Measurements from ENCODE around the gene GINS1. TPM values are rescaled to one million over a fixed set of nuclear protein-coding genes. Genes with fewer than 3 reads are reported as not detected.

The GINS1 gene
- total and polyA plus RNA-seq, 2 of the 8 experiments (the other 6 are each of a cell fraction or from before 2014, with no cell fraction given): 44.7 to 68.4 TPM

- H2BK12ac ChIP-seq (ENCODE audit: low read depth, low read length): no peak overlapping the region
- no peak overlapping the region for H3K4me2 ChIP-seq (ENCODE audit: insufficient read depth in 1 of 2, low read depth in 2 of 2, low read length in 2 of 2)
- no peak overlapping the region for H3K14ac ChIP-seq (ENCODE audit: insufficient read length)
- no peak overlapping the region for H4K8ac ChIP-seq (ENCODE audit: extremely low read depth, insufficient read depth, low read length)
- no peak overlapping the region for H2AK5ac ChIP-seq (ENCODE audit: low read depth, low read length)
- no peak overlapping the region for H3K18ac ChIP-seq (ENCODE audit: extremely low read depth, low read length)
- H3K27me3 ChIP-seq (replicated peaks in 1 of 4; ENCODE audit: control insufficient read depth in 3 of 4, extremely low read depth in 1 of 4, insufficient read depth in 3 of 4, low read length in 3 of 4): no peaks in the 10 kb centered on the region
- DNase-seq (ENCODE audit: low read depth in 1 of 2, low spot score in 2 of 2) (no peak), FAIRE-seq (no peak)
- no peak overlapping the region for H2BK20ac ChIP-seq (ENCODE audit: low read length)
- no CpG with 5 or more reads among the region's 1 CpG for WGBS, 2 experiments (ENCODE audit: extremely low coverage in 1 of 2, insufficient coverage in 1 of 2, insufficient read length in 1 of 2, insufficient replicate concordance in 2 of 2, low coverage in 1 of 2, low lambda C conversion rate in 2 of 2, missing lambda C conversion rate in 1 of 2)
- POLR2A ChIA-PET (ENCODE audit: partially characterized antibody): interaction anchor here (1.1 to 6.0 kb wide), 4 partner anchors 10 to 102 kb away, joined by 3 to 33 read pairs (median 6); partner anchors contain the start of gene GINS1
- H3K56ac ChIP-seq (replicated peaks; ENCODE audit: insufficient read length, low read depth, low read length): no peak overlapping the region
- H3K23ac ChIP-seq (ENCODE audit: insufficient read length): no peak overlapping the region
- no peak overlapping the region for H4K91ac ChIP-seq (replicated peaks; ENCODE audit: insufficient read length, low read length)
- H3K36me3 ChIP-seq (ENCODE audit: control insufficient read depth in 2 of 4, insufficient read depth in 4 of 4, low read length in 3 of 4): no peaks in the 10 kb centered on the region
- no peaks in the 10 kb centered on the region for H4K20me1 ChIP-seq (replicated peaks in 1 of 2; ENCODE audit: control insufficient read depth in 1 of 2, insufficient read depth in 2 of 2, low read length in 2 of 2)
- H4K5ac ChIP-seq (ENCODE audit: insufficient read length, low read depth, low read length): no peak overlapping the region
- H3K4me1 ChIP-seq (replicated peaks in 1 of 4; ENCODE audit: control insufficient read depth in 3 of 4, insufficient read depth in 4 of 4, low read length in 3 of 4): no peaks in the 10 kb centered on the region; a peak in 1 of 7 replicates
- CTCF ChIA-PET (ENCODE audit: partially characterized antibody): interaction anchor here (0.6 to 8.0 kb wide), 17 partner anchors 11 to 206 kb away, joined by 3 to 79 read pairs (median 8); partner anchors contain the start of gene GINS1
- H2AFZ ChIP-seq (ENCODE audit: low read length): no peak overlapping the region
- no peak overlapping the region for H3K4me3 ChIP-seq (ENCODE audit: extremely low read depth in 1 of 4, insufficient read depth in 2 of 4, low read depth in 3 of 4, low read length in 4 of 4)
- H3K4ac ChIP-seq (replicated peaks; ENCODE audit: insufficient read length, low read depth, low read length): no peak overlapping the region
- H3K79me1 ChIP-seq (ENCODE audit: low read depth, low read length): no peaks in the 10 kb centered on the region
- H3K23me2 ChIP-seq (ENCODE audit: low read depth, low read length): 0 out of 2 replicates have a peak, but pooled peaks cover 2% of the 10 kb centered on the region
- no peak overlapping the region for H2BK15ac ChIP-seq (ENCODE audit: low read length)
- no peak overlapping the region for H2BK5ac ChIP-seq (ENCODE audit: low read depth, low read length)
- no peaks in the 10 kb centered on the region for H3K79me2 ChIP-seq (ENCODE audit: control insufficient read depth in 1 of 2, insufficient read depth in 2 of 2, low read length in 2 of 2)
- H3K9me3 ChIP-seq (ENCODE audit: insufficient read depth in 2 of 2, low read depth in 1 of 2, low read length in 1 of 2): peaks cover 5 to 10% of the 10 kb centered on the region in 2 experiments; a peak in 3 of 4 replicates
- no peak overlapping the region for H3K9ac ChIP-seq (replicated peaks in 1 of 4; ENCODE audit: extremely low read depth in 1 of 4, low read depth in 3 of 4, low read length in 3 of 4)
- H2BK120ac ChIP-seq (replicated peaks; ENCODE audit: low read depth, low read length): no peak overlapping the region
- no peak overlapping the region for H3K27ac ChIP-seq (ENCODE audit: low read depth, low read length)
- no peak for TF ChIP-seq NANOG (IDR thresholded peaks at IDR 0.05; ENCODE audit: insufficient read depth, low read depth, low read length, poor library complexity, severe bottlenecking)
- no peak for TF ChIP-seq TAF7 (optimal IDR thresholded peaks at IDR 0.05; ENCODE audit: borderline replicate concordance, low read depth, low read length)
- no peak for TF ChIP-seq SP2 (IDR thresholded peaks at IDR 0.05; ENCODE audit: low read length)
- TF ChIP-seq JUN (IDR thresholded peaks at IDR 0.05; ENCODE audit: low read depth, low read length): no peak
- TF ChIP-seq ASH2L (IDR thresholded peaks at IDR 0.05; ENCODE audit: low read length): no peak
- TF ChIP-seq USF2 (IDR thresholded peaks at IDR 0.05; ENCODE audit: low read length): no peak
Observed at GRCh38 chr20:25397821-25398220, 9.7 kb upstream of the GINS1 start.

Measured in H1 (cell line).